HEK293 (cell line): ENCODE measurements around the gene PPOX.

Experiments
- FEZF1 ChIP-seq: fragments of 450-650 bp; formaldehyde crosslinking; IDR thresholded peaks from 2 replicates; pipeline ENCODE4 v1.5.1; 2016; ENCODE audit warnings: missing biosample characterization, missing genetic modification characterization
- GLI4 ChIP-seq: fragments of 450-650 bp; formaldehyde crosslinking; IDR thresholded peaks from 2 replicates; pipeline ENCODE4 v1.5.1; 2016; ENCODE audit warnings: missing biosample characterization, missing genetic modification characterization
- HOXA7 ChIP-seq: sonication (generic); formaldehyde crosslinking; IDR thresholded peaks from 2 replicates; pipeline ENCODE4 v1.8.1; 2022; ENCODE audit warnings: missing genetic modification reagents, borderline replicate concordance
- KLF16 ChIP-seq: fragments of 450-650 bp; formaldehyde crosslinking; IDR thresholded peaks from 2 replicates; pipeline ENCODE4 v1.5.1; 2017; ENCODE audit warnings: missing biosample characterization, missing genetic modification characterization
- KLF7 ChIP-seq: fragments of 450-650 bp; formaldehyde crosslinking; IDR thresholded peaks from 2 replicates; pipeline ENCODE4 v1.5.1; 2016; ENCODE audit warnings: missing biosample characterization, missing genetic modification characterization, borderline replicate concordance
- REST ChIP-seq: fragments of 450-650 bp; formaldehyde crosslinking; IDR thresholded peaks from 2 replicates; pipeline ENCODE4 v1.5.1; 2016; ENCODE audit warnings: missing biosample characterization, missing genetic modification characterization
- YY2 ChIP-seq: fragments of 450-650 bp; formaldehyde crosslinking; IDR thresholded peaks from 2 replicates; pipeline ENCODE4 v1.5.1; 2016; ENCODE audit warnings: missing biosample characterization, missing genetic modification characterization
- ZBTB1 ChIP-seq: fragments of 450-650 bp; formaldehyde crosslinking; IDR thresholded peaks from 2 replicates; pipeline ENCODE4 v1.5.1; 2016; ENCODE audit warnings: missing biosample characterization, missing genetic modification characterization
- ZBTB11 ChIP-seq: fragments of 450-650 bp; formaldehyde crosslinking; conservative IDR thresholded peaks from 2 replicates; pipeline ENCODE4 v1.5.1; 2016; ENCODE audit warnings: low read depth, missing biosample characterization, missing genetic modification characterization
- ZBTB48 ChIP-seq: fragments of 450-650 bp; formaldehyde crosslinking; IDR thresholded peaks from 2 replicates; pipeline ENCODE4 v1.5.1; 2016; ENCODE audit warnings: missing biosample characterization, missing genetic modification characterization
- ZBTB7A ChIP-seq: fragments of 450-650 bp; formaldehyde crosslinking; IDR thresholded peaks from 2 replicates; pipeline ENCODE4 v1.5.1; 2016; ENCODE audit warnings: low read depth, missing biosample characterization, missing genetic modification characterization
- ZEB2 ChIP-seq: fragments of 450-650 bp; formaldehyde crosslinking; IDR thresholded peaks from 2 replicates; pipeline ENCODE4 v1.5.1; 2016; ENCODE audit warnings: missing biosample characterization, missing genetic modification characterization
- ZIC2 ChIP-seq: fragments of 450-650 bp; formaldehyde crosslinking; IDR thresholded peaks from 2 replicates; pipeline ENCODE4 v1.5.1; 2016; ENCODE audit warnings: missing biosample characterization, missing genetic modification characterization
- ZNF114 ChIP-seq: fragments of 450-650 bp; formaldehyde crosslinking; IDR thresholded peaks from 2 replicates; pipeline ENCODE4 v1.5.0; 2017; ENCODE audit warnings: missing biosample characterization, missing genetic modification characterization
- ZNF140 ChIP-seq: fragments of 450-650 bp; formaldehyde crosslinking; IDR thresholded peaks from 2 replicates; pipeline ENCODE4 v1.5.1; 2016; ENCODE audit warnings: missing biosample characterization, missing genetic modification characterization
- ZNF266 ChIP-seq: fragments of 450-650 bp; formaldehyde crosslinking; IDR thresholded peaks from 2 replicates; pipeline ENCODE4 v1.5.1; 2016; ENCODE audit warnings: missing biosample characterization, missing genetic modification characterization, low read depth
- ZNF292 ChIP-seq: fragments of 450-650 bp; formaldehyde crosslinking; IDR thresholded peaks from 2 replicates; pipeline ENCODE4 v1.5.1; 2016; ENCODE audit warnings: low read depth, missing biosample characterization, missing genetic modification characterization, borderline replicate concordance
- ZNF335 ChIP-seq: fragments of 450-650 bp; formaldehyde crosslinking; conservative IDR thresholded peaks from 2 replicates; pipeline ENCODE4 v1.5.1; 2016; ENCODE audit warnings: missing biosample characterization, missing genetic modification characterization
- ZNF366 ChIP-seq: fragments of 450-650 bp; formaldehyde crosslinking; conservative IDR thresholded peaks from 2 replicates; pipeline ENCODE4 v1.5.1; 2016; ENCODE audit warnings: missing biosample characterization, missing genetic modification characterization
- ZNF426 ChIP-seq: fragments of 450-650 bp; formaldehyde crosslinking; IDR thresholded peaks from 2 replicates; pipeline ENCODE4 v1.5.1; 2017; ENCODE audit warnings: missing biosample characterization, missing genetic modification characterization, mild to moderate bottlenecking, inconsistent platforms, moderate library complexity
- ZNF501 ChIP-seq: fragments of 450-650 bp; formaldehyde crosslinking; IDR thresholded peaks from 2 replicates; pipeline ENCODE4 v1.5.1; 2016; ENCODE audit warnings: missing biosample characterization, missing genetic modification characterization
- ZNF513 ChIP-seq: fragments of 450-650 bp; IDR thresholded peaks from 2 replicates; pipeline ENCODE4 v1.5.1; 2018; ENCODE audit warnings: missing biosample characterization, missing genetic modification characterization
- ZNF560 ChIP-seq: fragments of 450-650 bp; formaldehyde crosslinking; IDR thresholded peaks from 2 replicates; pipeline ENCODE4 v1.5.1; 2017; ENCODE audit warnings: missing biosample characterization, missing genetic modification characterization, borderline replicate concordance
- ZNF707 ChIP-seq: fragments of 450-650 bp; formaldehyde crosslinking; IDR thresholded peaks from 2 replicates; pipeline ENCODE4 v1.5.1; 2016; ENCODE audit warnings: missing biosample characterization, missing genetic modification characterization
- ZNF747 ChIP-seq: fragments of 450-650 bp; formaldehyde crosslinking; IDR thresholded peaks from 2 replicates; pipeline ENCODE4 v1.5.1; 2016; ENCODE audit warnings: missing biosample characterization, missing genetic modification characterization
- ZNF843 ChIP-seq: fragments of 450-650 bp; formaldehyde crosslinking; IDR thresholded peaks from 2 replicates; pipeline ENCODE4 v1.5.1; 2016; ENCODE audit warnings: missing biosample characterization, missing genetic modification characterization
- ZSCAN5A ChIP-seq: fragments of 450-650 bp; formaldehyde crosslinking; IDR thresholded peaks from 2 replicates; pipeline ENCODE4 v1.5.1; 2016; ENCODE audit warnings: missing biosample characterization, missing genetic modification characterization
- TF ChIP-seq, protein P1 (sequence below): fragments of 450-650 bp; formaldehyde crosslinking; IDR thresholded peaks from 2 replicates; pipeline ENCODE4 v1.5.1; 2016; ENCODE audit warnings: missing biosample characterization, missing genetic modification characterization
- TF ChIP-seq, protein P2 (sequence below): fragments of 450-650 bp; formaldehyde crosslinking; IDR thresholded peaks from 2 replicates; pipeline ENCODE4 v1.5.1; 2017; ENCODE audit warnings: missing biosample characterization, missing genetic modification characterization

Gene PPOX

GRCh38 chr1:161133220-161133740 lies 32.9 kb upstream of the PPOX start (continued):
- TF ChIP-seq, protein P1, sequence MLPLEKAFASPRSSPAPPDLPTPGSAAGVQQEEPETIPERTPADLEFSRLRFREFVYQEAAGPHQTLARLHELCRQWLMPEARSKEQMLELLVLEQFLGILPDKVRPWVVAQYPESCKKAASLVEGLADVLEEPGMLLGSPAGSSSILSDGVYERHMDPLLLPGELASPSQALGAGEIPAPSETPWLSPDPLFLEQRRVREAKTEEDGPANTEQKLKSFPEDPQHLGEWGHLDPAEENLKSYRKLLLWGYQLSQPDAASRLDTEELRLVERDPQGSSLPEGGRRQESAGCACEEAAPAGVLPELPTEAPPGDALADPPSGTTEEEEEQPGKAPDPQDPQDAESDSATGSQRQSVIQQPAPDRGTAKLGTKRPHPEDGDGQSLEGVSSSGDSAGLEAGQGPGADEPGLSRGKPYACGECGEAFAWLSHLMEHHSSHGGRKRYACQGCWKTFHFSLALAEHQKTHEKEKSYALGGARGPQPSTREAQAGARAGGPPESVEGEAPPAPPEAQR (tag by site-specific recombination), result no peak
- TF ChIP-seq ZNF292 (tag by site-specific recombination) (no peak), ZNF266 (tag by site-specific recombination) (no peak), ZNF707 (tag by site-specific recombination) (no peak), ZNF843 (no peak), ZEB2 (tag by site-specific recombination) (0 out of 2 replicates have a peak, but pooled peaks have one; percentile 1), ZNF513 (tag by site-specific recombination) (peak; percentile 38; the same call in 1 of the 2 replicates), KLF7 (tag by site-specific recombination) (no peak), ZSCAN5A (tag by site-specific recombination) (no peak), GLI4 (no peak), ZBTB1 (tag by site-specific recombination) (no peak), ZBTB48 (tag by site-specific recombination) (no peak), ZNF747 (tag by site-specific recombination) (no peak), ZNF140 (tag by site-specific recombination) (no peak), ZNF560 (tag by site-specific recombination) (no peak), FEZF1 (tag by site-specific recombination) (peak; percentile 42), ZNF335 (tag by site-specific recombination) (peak; percentile 52), ZNF501 (no peak), ZBTB11 (peak; percentile 73), HOXA7 (CRISPR knock-in tag) (no peak), KLF16 (tag by site-specific recombination) (0 out of 2 replicates have a peak, but pooled peaks have one; percentile 0), ZNF114 (tag by site-specific recombination) (no peak), YY2 (no peak), REST (tag by site-specific recombination) (0 out of 2 replicates have a peak, but pooled peaks have one; percentile 1), ZNF426 (tag by site-specific recombination) (no peak), ZBTB7A (tag by site-specific recombination) (no peak), ZIC2 (tag by site-specific recombination) (no peak), ZNF366 (tag by site-specific recombination) (no peak)
- TF ChIP-seq, protein P2, sequence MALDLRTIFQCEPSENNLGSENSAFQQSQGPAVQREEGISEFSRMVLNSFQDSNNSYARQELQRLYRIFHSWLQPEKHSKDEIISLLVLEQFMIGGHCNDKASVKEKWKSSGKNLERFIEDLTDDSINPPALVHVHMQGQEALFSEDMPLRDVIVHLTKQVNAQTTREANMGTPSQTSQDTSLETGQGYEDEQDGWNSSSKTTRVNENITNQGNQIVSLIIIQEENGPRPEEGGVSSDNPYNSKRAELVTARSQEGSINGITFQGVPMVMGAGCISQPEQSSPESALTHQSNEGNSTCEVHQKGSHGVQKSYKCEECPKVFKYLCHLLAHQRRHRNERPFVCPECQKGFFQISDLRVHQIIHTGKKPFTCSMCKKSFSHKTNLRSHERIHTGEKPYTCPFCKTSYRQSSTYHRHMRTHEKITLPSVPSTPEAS (tag by site-specific recombination), result no peak
